HG02973 (cell line): ENCODE results near the gene ZNF675.
"Not testable (repeated sequence)": the region's sequence is repeated elsewhere in the genome, so short reads cannot be mapped to it uniquely, and the experiment has no call there.

ENCODE experiments used
- ATAC-seq: cut with Tn5 transposase; IDR thresholded peaks from one replicate; pipeline ENCODE4 v1.9.1; 2021; ENCODE audit warnings: moderate library complexity; ENCODE audit not compliant: unreplicated experiment

ZNF675 gene

DNA sequence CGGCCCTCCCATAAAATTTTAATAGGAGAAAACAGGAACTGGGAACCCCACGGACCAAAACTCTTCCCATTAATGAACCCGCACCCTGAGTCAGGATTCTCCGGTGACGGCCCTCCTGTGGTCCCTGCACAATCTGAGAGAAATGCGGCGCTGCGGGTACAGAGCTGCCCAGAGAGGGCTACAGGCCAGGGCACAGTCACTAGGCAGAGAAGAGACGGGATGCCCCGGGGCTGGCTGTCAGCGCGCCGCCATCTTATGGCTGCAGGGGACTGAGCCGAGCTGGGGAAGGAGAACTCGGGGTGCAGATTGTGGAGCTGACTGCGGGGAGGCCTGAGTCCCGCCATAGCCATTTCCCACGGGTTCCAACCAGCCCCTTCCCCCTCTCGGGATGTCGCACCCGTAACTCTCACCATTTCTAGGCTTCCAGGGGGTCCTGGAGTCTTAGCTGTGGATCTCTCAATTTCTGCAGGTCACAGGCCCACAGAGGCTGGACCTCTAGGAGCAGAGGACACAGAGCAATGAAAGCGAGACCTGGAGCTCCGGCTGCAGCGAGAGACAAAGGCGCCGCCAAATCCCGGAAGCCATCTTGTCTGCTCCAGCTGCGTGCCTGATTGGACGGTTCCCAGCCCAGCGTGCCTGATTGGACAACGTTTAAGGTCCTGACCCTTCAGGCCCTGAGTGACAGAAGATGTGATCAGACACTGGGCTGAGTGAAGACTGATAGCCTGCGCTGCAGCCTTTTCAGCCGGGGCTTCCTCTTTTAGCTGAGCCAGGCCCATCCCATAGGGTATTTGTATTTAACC lies at the start of gene ZNF675:
Gene ZNF675, minus strand, starts transcription at position 592 of the 803 bp plus-strand sequence. Its CDS starts 179 bp downstream, at position 413.
- ATAC-seq = peak; percentile 96

DNA sequence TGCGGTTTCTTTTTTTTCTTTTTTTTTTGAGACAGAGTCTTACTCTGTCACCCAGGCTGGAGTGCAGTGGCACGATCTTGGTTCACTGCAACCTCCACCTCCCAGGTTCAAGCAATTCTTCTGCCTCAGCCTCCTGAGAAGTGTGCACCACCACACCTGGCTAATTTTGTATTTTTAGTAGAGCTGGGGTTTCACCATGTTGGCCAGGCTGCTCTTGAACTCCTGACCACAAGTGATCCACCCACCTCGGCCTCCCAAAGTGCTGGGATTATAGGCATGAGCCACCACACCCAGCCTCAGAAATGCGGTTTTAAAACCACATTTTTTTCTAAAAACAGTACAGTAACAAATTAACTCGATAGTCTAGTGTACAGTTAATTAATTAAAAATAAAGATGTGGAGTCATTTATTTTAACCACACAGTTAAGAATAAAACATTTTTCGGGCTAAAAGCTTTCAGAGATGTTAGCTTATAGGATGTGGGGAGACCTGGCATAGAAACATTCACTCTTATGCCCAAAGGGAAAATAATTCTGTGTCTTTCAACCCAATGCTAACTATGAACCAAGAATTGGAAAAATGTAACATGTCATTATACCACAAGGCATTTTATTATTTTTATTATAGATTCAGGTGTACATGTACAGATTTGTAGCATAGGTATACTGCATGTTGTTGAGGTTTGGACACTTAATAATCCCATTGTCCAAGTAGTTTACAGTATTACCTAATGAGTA lies 43.9 kb upstream of the ZNF675 start:
- ATAC-seq = not testable (repeated sequence)

DNA sequence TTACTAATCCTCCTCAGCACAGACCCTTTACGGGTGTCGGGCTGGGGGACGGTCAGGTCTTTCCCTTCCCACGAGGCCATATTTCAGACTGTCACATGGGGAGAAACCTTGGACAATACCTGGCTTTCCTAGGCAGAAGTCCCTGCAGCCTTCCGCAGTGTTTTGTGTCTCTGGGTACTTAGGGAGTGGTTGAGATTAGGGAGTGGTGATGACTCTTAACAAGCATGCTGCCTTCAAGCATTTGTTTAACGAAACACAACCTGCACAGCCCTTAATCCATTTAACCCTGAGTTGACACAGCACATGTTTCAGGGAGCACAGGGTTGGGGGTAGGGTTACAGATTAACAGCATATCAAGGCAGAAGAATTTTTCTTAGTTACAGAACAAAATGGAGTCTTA lies 37.1 kb upstream of the ZNF675 start:
- ATAC-seq = not testable (repeated sequence)

DNA sequence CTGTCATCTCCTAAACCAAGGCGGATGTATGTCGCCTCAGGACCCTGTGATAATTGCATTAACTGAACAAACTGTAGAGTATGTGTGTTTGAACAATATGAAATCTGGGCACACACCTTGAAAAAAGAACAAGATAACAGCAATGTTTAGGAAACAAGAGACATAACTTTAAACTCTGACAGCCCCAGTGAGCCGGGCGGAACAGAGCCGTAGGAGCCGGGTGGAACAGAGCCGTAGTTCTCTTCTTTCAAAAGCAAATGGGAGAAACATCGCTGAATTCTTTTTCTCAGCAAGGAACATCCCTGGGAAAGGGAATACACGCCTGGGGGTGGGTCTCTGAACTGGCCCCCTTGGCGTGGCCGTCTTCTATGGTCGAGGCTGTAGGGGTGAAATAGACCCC lies 31.8 kb upstream of the ZNF675 start:
- ATAC-seq = no peak

DNA sequence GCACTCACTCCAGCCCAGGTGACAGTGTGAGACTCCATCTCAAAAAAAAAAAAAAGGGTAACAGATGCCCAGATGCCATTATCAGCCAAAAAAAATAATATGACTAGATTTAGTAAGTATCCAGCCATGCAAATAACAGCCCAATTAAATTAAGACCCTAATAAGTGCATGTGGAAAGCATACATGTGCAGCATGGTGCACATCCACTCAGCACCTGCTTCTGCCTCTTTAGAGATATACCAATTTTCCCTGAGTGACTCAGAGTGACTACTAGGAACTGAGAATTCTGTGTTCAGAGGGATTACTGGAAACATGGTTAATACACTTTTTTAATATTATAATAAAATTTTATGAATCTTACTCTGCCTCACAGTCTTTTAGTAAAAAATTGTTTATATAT lies 29.8 kb upstream of the ZNF675 start:
- ATAC-seq = no peak

DNA sequence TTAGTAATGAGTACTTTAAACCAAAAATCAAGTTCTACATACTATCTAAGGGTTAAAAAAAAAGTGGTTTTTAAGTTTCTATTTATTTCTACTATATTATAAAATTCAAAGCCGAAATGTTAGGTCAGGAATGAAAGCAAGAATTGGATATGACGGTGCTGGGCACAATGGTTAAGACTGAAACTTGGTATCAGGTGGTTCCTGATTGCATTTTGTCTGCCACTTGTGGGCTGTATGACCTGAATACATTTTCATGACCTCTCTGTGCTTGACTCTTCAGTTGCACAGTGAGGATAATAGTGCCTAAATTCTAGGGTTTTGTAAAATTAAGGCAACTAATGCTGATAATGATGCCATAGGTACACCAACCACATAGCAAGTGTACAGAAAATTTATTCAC lies 22.3 kb upstream of the ZNF675 start:
- no peak for ATAC-seq

DNA sequence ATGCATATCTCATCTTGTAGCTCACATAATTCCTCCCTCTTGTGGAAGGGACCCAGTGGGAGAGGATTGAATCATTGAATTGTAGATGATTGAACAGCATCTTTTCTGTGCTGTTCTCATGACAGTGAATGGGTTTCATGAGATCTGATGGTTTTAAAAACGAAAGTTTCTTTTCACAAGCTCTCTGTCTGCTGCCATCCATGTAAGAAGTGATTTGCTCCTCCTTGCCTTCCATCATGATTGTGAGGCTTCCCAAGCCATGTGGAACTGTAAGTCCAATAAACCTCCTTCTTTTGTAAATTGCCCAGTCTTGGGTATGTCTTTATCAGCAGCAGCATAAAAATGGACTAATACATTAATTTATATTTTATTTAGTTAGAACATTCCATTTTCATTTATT lies 19.6 kb upstream of the ZNF675 start:
- no peak for ATAC-seq

DNA sequence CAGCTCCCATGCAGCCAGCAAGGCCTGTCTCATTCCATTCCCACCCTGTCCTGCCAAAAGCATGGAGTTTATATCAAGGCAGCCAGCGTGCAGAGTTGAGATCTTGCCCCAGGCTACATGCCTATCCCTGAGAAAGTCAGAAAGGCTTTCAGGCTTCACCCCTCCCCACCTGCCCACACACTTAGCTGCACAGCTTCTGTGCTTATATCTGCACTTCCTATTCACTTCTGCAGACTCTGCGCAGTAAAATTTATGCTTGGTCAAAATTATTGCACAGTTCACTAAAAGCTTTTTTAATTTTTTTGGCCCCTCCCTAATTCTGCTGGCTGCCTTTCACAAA lies 12.5 kb upstream of the ZNF675 start:
- ATAC-seq = no peak

DNA sequence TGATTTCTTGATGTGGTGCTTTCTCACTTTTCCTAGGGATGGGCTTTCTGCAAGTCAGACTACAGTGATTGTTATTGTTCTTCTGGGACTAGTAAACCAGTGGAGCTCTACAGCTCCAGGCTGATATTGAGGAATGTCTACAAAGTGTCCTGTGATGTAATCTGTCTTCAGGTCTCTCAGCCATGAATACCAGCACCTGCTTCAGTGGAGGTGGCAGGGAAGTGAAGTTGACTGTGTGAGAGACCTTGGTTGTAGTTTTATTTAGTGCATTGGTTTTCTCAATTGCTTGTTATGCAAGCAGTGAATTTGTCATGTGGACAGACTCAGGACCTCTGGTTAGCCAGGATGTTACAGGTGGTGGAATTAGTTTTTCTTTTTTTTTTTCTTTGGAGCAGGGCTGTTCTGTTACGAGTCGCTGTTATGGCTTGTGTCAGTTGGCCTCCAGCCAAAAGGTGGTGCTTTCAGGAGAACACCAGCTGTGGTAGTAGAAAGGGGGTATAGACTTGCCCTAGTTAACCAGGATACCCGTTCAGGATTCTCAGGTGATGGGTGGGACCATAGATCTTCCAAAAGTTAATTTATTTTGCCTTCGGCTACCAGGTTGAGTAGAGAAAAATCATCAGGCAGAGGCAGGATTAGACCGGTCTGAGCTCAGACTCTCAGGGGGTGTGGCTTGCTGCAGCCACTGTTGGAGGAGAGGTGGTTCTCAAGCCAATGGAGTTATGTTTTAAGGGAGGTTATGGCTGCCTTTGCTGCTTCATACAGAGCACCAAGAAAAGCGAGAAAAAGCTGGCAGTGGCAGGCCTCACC lies 11.9 kb upstream of the ZNF675 start:
- ATAC-seq = no peak

DNA sequence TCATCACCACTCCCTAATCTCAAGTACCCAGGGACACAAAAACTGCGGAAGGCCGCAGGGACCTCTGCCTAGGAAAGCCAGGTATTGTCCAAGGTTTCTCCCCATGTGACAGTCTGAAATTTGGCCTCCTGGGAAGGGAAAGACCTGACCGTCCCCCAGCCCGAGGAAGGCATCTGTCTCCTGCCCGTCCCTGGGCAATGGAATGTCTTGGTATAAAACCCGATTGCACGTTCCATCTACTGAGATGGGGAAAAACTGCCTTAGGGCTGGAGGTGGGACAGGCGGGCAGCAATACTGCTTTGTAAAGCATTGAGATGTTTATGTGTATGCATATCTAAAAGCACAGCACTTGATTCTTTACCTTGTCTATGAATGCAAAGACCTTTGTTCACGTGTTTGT lies 5.9 kb upstream of the ZNF675 start:
- ATAC-seq = not testable (repeated sequence)

DNA sequence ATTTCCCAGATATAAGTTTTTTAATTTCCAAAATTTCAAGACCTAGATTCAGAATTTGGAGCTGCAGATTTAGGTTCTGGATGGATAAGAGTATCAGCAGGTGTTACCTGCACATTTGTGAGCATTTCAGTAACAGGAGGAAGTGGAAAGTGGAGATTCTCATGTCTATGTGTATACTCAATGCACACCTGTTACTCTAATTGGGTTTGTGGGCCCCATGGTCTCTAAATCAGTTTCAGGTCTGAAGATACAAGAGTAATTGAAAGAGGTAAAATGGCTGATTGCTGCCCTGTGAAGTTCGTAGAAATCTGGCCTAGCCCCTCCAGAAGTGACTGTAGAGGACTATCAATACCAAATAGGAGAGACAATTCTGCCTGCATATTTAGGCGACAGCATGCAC lies 13.9 kb downstream of the ZNF675 start:
- ATAC-seq = no peak

DNA sequence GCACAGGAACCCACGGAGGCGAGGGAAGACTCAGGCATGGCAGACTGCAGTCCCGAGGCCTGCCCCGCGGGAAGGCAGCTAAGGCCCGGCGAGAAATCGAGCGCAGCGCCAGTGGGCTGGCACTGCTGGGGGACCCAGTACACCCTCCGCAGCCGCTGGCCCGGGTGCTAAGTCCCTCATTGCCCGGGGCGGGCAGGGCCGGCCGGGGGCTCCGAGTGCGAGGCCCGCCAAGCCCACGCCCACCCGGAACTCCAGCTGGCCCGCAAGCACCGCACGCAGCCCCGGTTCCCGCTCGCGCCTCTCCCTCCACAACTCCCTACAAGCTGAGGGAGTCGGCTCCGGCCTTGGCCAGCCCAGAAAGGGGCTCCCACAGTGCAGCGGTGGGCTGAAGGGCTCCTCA lies 18.4 kb downstream of the ZNF675 start:
- not testable (repeated sequence) for ATAC-seq

DNA sequence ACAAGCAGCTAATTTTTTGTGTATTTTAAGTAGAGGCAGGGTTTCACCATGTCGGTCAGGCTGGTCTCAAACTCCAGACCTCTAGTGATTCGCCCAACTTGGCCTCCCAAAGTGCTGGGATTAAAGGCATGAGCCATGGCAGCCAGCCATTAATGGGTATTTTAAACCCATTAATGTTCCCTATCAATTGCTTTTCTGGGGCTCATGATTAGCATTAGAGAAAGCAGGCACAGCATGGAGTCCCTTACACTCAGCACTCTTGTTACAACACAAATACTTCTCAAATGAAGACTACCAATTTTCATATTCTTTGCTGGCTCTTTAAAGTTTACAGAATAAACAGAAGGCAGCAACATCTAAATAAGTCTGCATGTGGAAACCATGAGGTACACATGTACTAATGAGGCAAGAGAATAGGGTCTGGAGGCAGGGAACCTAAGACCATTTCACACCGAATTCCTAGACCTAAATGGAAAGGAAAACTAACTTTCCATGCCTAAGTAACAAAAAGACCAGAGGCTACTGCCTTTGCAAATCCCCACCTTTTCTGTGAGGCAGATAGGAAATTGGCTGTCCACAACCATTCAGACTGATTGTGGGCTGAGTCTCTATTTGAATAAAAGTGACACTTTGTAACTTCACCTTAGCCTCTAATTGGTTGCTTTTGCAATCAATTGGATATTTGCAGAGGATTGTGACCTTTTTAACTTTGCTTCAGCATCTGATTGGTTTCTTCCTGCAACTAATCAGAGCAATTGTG lies 21.2 kb downstream of the ZNF675 start:
- ATAC-seq = no peak

DNA sequence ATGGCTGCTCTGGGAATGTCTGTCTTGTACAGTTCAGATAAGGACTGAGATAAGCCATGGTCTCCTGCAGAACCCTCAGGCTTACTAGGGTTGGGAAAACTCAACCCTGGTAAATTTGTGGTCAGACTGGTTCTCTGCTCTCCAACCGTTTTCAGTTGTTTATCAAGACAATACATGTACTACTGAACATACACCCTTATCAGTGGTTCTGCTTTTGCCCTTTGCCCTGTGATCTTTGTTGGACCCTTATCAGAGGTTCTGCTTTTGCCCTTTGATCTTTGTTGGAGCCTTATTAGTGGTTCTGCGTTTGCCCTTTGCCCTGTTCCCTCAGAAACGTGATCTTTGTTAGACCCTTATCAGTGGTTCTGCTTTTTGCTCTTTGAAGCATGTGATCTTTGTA lies 37.2 kb downstream of the ZNF675 start:
- ATAC-seq = not testable (repeated sequence)
